Activated CD4-positive, alpha-beta T cell treated with anti-CD3 and anti-CD28 coated beads, Interleukin-2, amount 50 U/mL, for 24 hours (primary cell): ENCODE data around the gene SLC25A44.
A peak's percentile ranks its signal among the peaks of the same experiment; 100 is the strongest.

ENCODE experiments used
- DNase-seq, 2 donors: peaks; one replicate each; pipeline ENCODE4 v3.0.0-alpha.2; 2020; ENCODE audit warnings: low read depth in 1 of 2, low spot score in 1 of 2

SLC25A44 gene

DNA sequence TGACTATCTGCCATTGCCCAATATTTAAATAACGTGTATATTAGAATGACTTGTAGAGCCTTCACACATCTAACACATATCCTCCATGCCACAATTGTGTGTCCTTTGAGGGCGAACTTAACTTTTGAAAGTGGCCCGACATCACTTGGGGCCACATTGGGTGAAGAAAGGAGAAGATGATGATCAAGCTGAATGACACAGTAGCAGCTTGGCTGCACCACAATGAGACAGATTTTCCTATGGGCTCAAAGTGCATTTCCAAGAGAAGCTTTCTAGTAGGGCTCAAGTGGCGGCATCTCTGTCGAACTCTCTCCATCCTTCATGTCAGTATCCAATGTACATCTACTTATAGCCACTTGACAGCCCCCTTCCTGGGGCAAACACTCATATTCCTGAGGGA lies 44.3 kb downstream of the SLC25A44 start:
- no peak for DNase-seq

DNA sequence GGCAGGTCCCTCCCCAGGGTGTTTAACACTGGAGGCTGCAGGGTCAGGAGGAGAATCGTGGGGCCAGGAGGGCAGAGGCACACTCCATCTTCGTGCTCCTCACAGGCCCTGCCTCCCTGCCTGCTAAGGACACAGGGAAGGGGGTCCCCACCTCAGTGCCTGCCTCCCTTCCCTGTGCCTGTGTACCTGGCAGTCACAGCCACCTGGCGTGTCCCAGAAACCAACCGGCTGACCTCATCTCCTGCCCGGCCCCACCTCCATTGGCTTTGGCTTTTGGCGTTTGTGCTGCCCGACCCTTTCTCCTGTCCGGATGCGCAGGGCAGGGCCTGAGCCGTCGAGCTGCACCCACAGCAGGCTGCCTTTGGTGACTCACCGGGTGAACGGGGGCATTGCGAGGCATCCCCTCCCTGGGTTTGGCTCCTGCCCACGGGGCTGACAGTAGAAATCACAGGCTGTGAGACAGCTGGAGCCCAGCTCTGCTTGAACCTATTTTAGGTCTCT lies 47.5 kb downstream of the SLC25A44 start:
- DNase-seq: no peak

DNA sequence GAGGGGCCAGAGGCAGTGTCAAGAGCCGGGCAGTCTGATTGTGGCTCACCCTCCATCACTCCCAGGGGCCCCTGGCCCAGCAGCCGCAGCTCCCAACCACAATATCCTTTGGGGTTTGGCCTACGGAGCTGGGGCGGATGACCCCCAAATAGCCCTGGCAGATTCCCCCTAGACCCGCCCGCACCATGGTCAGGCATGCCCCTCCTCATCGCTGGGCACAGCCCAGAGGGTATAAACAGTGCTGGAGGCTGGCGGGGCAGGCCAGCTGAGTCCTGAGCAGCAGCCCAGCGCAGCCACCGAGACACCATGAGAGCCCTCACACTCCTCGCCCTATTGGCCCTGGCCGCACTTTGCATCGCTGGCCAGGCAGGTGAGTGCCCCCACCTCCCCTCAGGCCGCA lies 48.0 kb downstream of the SLC25A44 start, which contains the start of gene BGLAP:
BGLAP (plus strand) TSS at position 259 of the 400 bp plus-strand sequence; CDS start at position 307, 48 bp downstream.
- DNase-seq: no peak

DNA sequence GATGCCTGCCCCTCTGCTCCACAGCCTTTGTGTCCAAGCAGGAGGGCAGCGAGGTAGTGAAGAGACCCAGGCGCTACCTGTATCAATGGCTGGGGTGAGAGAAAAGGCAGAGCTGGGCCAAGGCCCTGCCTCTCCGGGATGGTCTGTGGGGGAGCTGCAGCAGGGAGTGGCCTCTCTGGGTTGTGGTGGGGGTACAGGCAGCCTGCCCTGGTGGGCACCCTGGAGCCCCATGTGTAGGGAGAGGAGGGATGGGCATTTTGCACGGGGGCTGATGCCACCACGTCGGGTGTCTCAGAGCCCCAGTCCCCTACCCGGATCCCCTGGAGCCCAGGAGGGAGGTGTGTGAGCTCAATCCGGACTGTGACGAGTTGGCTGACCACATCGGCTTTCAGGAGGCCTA lies 48.8 kb downstream of the SLC25A44 start:
- DNase-seq: no peak

DNA sequence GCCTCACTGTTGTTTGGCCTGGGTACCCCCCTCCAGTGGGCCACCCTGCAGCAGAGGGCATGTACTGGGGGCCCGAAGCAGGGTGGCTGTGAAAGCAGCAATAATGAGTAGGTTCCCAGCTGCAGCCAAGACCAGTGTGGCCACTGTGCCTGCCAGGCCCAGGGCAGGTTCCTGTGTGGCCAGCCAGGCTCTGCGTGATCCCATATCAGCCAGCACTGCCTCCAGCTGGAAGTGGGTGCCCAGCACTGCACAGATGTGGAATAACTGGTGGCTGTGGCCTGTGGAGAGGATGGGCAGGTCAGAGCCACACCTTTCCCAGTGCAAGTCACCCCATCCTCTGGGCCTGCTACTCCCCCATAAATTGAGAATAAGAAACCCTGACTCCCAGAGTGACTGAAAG lies 50.2 kb downstream of the SLC25A44 start:
- DNase-seq: no peak

DNA sequence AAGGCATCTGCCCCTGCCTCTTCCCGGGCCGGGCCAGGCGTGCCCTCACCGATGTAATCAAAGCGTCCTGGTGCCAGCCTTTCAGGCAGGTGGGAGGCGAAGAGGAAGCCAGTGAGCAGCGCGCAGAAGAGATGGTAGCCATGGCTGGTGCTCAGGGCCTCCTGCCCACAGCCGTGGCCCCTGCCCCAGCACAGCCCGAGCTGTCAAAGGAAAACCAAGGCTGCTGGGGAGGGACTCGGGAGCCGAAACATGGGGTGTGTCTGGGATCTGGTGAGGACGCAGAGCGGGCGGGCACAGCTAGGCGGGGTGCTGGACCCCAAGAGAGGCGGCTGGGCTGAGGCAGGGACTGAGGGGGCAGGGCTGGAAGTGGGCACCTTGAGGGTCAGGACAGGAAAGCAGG lies 50.8 kb downstream of the SLC25A44 start:
- no peak for DNase-seq

DNA sequence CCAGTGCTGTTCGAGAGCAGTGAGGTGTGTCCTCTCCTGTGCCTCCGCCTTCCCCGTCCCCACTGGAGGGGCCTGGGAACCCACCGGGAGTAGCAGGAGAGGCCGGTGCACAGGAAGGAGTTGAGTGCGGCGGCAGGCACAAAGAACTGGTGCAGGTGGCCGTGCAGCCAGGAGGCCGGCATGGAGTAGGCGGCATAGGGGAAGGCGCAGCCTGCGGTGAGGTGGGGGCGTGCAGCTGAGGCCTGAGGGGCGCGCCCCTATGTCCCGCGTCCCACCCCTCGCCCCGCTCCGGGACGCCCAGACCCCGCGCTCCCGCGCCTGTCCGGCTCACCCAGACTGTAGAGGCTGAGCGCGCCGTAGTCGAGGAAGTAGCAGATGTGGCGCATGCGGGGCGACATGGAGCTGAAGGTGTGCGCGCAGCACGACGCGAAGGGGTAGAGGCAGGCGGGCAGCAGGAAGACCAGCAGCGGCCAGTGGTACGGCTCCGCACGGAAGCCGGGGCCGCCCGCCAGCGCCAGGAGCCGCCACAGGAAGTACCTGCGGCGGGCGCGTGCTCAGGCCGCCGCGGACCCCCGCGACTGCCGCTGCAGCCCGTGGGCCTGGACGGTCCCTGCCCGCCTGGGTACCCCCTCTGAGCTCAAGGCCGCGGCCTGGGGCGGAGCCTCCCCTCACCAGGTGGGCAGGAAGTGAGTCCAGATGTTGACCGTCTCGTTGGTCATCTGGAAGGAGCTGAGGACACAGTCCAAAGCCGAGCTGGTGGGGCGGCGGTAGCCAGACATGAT lies 51.7 kb downstream of the SLC25A44 start:
- peak in 1 of 2 donors; percentile 20 for DNase-seq

DNA sequence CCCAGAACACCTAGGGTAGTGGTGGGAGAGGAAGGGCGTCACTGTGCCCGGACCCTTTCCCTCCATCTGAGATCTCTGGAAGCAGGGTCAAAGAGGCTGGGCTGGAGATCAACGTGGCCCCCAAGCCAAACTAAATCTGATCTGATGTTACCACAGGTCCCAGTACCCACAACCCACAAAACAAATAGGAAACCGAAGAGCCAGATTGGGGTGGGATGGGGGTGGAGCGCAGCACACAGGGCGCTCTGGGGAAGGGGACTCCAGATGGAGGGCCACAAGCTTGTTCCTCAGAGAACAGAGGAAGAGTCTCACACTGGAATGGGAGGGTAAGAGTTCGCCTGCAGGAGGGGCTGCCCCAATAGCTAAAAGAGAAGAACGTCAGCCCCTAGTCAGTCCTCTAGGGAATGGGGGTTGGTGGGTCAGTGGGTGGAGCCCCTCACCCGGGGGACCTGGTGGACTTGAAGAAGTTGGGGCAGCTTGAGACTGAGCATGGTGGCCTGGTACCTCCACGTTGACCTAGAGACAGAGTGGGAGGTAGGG lies 52.4 kb downstream of the SLC25A44 start:
- DNase-seq: no peak

DNA sequence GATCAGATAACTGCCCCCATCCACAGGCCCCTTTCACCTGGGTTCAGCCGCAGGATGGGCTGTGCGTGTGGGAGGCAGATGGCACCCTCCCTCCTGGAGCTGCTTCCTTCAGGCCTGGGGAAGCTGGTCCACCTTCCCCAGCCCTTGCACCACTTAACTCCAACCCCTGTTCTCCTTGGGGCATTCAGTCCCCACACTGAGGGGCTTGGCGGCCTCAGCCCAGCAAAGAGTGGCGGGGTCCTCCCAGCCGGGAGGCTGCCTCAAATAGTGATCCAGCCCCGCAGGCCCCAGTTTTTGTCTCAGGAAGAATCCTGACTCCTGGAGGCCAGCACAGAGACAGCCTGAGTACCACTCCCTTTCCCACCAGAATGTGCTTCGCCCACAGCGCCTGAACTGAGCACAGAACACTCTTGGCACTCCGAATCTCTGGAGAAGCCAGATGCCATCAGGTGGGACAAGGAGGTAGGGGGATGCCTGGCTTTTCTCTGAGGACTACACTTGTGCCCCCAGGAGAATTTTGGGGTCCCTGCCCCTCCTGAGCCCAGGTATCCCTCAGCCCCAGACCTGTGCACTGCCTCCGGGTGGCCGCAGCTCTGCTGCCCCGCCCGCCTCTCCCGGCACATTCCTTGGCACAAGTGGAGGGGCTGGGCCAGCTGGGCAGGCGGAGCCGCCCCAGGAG lies 53.0 kb downstream of the SLC25A44 start:
- no peak for DNase-seq

DNA sequence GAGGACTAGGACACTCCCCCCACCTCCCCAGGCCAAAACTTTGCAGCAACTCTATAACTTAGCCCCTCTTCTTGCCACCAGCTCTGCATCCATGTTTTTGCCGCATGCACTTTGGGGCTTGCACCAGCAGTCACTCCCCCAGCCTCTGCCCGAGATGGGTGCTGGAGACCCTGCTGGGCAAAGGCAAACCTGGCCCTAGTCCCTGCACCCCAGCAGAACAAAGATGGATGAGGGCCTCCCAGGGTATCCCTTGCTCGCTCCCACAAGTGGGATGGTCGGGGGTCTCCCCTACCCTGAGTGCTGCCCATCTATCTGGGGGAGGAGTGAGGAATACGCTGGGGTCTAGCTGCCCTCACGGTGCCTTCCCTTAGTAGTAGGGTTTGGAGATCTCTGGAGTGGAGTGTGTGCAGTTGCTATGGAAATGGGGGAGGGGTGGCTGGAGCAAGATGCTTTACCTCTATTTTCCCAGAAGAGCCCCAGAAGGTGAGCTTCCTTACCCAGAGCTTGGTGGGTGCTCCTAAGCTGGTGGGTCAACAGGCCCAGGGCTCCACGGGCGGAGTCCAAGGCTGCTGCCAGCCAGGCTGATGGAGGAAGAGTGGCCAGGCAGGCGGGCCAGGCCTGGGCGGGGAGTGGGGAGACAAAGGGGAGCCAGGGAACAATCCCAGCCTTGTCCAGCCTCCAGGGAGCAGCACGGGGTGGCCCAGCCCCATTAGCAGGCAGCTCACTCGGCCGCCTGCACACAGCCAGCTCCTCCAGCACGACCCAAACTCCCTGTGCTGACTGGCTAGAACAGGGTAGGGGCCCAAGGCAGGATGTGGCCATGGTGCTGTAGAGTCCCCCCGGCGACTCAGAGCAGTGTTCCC lies 53.8 kb downstream of the SLC25A44 start, which contains the start of gene PAQR6:
PAQR6 (minus strand) TSS at position 597 of the 863 bp plus-strand sequence. CDS start 1,325 bp downstream, outside the sequence.
- no peak for DNase-seq

DNA sequence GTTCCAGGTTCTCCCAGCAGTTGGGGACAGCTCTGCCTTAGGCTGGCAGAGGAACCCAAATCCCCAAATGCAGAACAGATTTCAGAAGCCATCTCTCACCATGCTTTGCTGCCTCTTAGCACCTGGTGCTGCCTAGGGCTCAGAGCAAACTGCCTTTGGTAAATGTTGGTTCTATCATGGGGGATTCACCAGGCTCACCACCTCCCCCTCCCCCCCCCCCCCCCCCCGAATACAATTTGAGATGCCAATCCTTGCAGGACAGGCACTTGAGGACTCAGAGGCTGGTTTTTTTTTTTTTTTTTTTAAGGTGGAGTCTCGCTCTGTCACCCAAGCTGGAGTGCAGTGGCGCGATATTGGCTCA lies 54.4 kb downstream of the SLC25A44 start:
- DNase-seq: no peak

DNA sequence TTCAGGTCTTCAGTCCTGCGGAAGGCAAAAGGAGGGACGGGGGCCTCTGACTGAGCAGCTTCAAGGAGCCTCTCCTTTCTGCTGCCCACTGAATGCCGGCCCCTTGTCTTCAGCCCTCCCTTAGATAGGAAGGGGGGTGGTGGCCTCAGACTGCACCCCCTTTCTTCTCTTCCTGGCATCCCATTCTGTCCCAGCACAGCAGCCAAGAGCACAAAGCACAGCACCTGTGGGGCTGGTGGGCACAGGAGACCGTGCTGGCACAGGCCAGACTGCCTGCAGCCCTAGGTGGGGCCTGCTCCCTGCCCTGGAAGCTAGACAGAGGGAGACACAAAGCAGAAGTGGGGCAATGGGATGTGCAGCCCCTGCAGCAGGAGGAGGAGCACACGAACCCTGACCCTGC lies 55.7 kb downstream of the SLC25A44 start:
- DNase-seq: no peak

DNA sequence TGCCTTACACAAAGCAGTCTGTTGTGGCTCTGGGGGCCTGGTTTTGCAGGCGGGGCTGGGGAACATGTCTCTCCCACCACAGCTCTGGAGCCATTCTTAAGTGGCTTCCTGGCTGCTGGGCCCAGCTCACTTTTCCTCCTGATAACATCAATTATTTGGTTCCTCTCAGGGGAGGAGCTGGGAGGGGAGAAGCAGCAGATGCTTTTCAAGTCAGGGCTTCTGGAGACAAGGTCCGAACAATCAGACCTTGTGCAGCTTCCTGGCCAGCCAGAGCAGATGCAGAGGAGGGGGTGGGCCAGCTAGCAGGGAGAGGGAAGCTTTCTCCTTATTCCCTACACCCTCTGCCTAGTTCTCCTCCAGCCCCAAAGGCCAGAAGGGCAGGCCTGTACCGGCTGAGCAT lies 57.6 kb downstream of the SLC25A44 start:
- DNase-seq: no peak

DNA sequence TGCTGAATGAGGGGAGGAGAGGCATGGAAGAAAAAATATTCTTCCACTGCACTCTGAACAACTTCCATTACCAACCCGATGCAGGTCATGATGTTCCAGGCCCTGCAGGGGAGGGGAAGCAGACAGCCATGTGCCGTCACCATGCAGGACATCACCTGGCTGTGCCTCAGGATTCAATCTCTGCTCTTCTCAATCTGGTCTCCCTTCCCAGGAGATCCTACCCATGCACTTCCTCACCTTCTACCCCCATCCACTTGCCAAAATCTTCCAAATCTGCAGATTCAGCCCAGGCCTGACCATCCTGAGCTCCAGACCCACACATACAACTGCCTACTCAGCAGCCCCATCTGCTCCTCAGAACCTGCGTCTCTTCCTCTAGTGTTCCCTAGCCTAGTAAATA lies 59.7 kb downstream of the SLC25A44 start:
- no peak for DNase-seq

DNA sequence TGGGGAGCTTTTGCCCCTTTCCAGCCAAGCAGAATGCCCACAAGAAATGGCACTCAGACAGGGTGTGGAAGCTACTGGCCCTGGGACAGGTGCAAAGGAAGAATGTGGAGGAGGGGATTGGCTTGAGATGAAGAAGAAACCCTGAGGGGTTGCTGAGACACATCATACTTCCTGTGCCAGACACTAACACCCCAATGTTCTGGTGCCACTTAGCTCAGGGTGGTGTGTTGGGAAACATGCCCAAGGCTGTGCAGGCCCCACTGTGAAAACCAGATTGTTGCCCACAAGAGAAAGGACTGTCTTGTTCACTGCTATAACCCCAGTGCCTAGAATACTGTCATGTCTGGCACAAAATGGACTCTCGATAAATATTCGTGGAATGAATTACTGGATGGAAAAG lies 63.8 kb downstream of the SLC25A44 start:
- no peak for DNase-seq

DNA sequence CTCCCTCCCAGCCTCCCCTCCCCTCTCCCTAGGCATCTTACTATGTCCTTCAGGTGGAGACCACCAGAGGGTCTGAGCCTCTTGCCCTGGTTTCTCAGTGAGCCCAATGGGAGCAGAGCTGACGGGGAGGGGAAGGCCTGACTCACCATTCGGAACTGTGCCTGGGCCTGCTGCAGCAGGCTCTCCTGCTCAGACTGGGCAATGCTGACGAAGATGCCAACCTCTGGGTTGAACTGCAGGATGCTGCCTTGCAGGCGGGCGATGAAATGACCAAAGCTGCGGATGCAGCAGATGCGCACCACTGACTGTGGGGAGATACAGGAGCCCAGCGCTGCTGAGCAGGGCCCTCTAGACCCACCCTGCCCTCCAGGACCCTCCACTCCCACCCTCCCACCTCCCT lies 65.0 kb downstream of the SLC25A44 start:
- DNase-seq: no peak

DNA sequence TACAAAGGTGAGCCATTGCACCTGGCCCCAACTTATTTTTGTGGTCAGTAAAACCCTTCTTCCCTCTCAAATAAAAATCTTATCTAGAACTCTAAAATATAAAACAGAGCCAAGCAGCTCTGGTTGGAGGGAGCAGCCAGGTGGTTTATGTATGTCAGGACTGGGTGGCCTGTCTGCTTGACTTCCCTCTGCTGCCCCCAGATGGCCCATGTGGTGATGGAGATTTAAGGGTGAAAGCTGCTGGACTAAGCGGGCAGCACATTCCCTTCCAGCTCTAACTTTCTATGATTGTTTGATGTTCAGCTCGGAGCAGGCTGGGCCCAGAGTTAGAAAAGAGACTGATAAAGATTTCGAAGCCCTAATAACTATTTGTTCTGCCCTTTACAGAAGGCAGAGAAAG lies 65.9 kb downstream of the SLC25A44 start:
- DNase-seq: no peak

DNA sequence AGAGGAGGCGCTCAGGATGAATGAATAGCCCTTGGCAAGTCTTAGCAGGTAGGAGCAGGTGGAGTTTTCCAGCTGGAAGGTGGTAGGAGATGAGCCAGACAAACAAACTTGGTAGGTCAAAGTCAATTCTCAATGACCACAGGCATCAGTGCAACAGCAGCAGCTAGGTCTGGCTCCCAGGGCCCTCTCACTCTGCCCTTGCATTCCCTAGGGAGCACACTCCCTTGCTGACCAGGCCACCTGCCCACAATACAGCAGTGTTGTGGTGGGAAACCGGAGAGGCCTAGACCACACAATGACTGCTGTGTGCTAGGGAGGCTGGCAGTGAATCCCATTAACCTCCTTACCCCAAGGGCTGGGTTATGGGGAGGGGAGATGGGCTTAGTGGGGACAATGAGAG lies 67.0 kb downstream of the SLC25A44 start:
- DNase-seq: no peak
